Measurements from ENCODE around the gene UGGT1.

- TF ChIP-seq POLR2A (IDR thresholded peaks at IDR 0.05) = no peak
- TF ChIP-seq, protein P1, sequence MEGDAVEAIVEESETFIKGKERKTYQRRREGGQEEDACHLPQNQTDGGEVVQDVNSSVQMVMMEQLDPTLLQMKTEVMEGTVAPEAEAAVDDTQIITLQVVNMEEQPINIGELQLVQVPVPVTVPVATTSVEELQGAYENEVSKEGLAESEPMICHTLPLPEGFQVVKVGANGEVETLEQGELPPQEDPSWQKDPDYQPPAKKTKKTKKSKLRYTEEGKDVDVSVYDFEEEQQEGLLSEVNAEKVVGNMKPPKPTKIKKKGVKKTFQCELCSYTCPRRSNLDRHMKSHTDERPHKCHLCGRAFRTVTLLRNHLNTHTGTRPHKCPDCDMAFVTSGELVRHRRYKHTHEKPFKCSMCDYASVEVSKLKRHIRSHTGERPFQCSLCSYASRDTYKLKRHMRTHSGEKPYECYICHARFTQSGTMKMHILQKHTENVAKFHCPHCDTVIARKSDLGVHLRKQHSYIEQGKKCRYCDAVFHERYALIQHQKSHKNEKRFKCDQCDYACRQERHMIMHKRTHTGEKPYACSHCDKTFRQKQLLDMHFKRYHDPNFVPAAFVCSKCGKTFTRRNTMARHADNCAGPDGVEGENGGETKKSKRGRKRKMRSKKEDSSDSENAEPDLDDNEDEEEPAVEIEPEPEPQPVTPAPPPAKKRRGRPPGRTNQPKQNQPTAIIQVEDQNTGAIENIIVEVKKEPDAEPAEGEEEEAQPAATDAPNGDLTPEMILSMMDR (IDR thresholded peaks at IDR 0.05) = no peak
Observed at GRCh38 chr2:128090575-128090944, 440 bp upstream of the UGGT1 start.

All from lower leg skin (tissue), 3 donors.